Measurements from ENCODE around the gene KLHL22.

The KLHL22 gene

DNA sequence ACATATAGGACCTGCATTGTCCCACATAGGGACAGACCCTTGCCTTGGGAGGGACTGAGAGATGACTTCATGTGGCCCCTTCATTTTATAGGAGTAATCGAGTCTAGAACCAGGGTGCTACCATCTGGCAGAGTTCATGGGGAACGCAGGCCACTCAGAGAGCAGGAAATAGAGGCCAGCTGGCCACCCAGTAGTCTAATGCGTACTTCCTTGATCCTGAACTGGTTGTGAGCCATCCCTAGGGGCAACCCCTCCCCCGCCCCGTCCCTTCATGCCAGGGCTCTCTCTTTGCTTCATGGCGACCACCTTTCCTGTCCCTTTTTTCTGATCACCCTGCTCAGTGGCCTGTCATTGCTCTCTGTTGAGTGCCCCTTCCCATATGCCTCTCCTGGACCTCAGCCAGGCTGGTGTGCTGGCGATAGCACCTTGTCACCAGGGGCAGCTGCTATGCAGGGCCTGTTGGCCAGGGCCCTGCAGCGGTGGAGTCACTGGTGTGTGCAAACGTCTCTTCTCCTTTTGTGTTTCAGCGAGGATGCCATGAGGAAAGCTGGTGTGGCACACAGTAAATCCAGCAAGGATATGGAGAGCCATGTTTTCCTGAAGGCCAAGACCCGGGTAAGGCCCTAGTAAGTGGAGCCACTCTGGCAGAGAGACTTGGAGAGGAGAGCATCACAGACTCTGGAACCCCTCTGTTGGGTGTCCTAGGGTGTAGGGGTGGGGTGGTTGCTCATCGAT, 41.2 kb upstream of the KLHL22 start:
- no peak overlapping the region for H3K4me3 ChIP-seq (ENCODE audit: low read depth, low read length)
- ChIA-PET POLR2A (no interaction called here), CTCF (interaction anchor here (1.3 to 1.5 kb wide), 2 partner anchors 10 to 14 kb away, joined by 3 read pairs; no protein-coding TSS in a partner anchor)
- DNase-seq (ENCODE audit: low read depth, low spot score): no peak
- TF ChIP-seq, protein P1, sequence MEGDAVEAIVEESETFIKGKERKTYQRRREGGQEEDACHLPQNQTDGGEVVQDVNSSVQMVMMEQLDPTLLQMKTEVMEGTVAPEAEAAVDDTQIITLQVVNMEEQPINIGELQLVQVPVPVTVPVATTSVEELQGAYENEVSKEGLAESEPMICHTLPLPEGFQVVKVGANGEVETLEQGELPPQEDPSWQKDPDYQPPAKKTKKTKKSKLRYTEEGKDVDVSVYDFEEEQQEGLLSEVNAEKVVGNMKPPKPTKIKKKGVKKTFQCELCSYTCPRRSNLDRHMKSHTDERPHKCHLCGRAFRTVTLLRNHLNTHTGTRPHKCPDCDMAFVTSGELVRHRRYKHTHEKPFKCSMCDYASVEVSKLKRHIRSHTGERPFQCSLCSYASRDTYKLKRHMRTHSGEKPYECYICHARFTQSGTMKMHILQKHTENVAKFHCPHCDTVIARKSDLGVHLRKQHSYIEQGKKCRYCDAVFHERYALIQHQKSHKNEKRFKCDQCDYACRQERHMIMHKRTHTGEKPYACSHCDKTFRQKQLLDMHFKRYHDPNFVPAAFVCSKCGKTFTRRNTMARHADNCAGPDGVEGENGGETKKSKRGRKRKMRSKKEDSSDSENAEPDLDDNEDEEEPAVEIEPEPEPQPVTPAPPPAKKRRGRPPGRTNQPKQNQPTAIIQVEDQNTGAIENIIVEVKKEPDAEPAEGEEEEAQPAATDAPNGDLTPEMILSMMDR (IDR thresholded peaks at IDR 0.05; ENCODE audit: insufficient read depth, low read length, missing control alignments): no peak

DNA sequence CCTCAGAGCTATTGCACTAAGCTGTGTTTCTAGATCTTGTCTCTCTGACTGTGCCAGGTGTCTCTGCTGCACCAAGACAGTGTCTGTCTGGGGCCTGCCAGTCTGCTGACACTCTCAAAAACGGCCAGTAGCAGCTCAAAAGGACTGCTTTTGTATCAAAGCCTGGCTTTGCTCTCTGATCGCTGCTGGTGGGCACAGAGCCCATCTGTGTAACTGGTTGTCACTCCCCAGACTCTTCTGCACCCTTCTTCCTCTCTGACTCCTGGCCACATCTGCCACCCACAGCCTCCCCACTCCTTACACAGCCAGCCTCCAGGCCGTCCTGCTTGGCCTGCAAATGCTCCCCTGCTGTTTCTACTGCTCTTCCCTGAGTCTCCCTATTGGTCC, 38.3 kb upstream of the KLHL22 start:
- TF ChIP-seq, protein P1 (IDR thresholded peaks at IDR 0.05; ENCODE audit: insufficient read depth, low read length, missing control alignments): no peak
- CTCF ChIA-PET: interaction anchor here (1.0 to 3.2 kb wide), 3 partner anchors 27 to 31 kb away, joined by 3 to 31 read pairs (median 4); no protein-coding TSS in a partner anchor
- no peak for DNase-seq (ENCODE audit: low read depth, low spot score)
- POLR2A ChIA-PET: interaction anchor here (0.7 to 1.3 kb wide), 2 partner anchors 15 to 34 kb away, joined by 3 to 5 read pairs; no protein-coding TSS in a partner anchor
- no peak overlapping the region for H3K4me3 ChIP-seq (ENCODE audit: low read depth, low read length)

DNA sequence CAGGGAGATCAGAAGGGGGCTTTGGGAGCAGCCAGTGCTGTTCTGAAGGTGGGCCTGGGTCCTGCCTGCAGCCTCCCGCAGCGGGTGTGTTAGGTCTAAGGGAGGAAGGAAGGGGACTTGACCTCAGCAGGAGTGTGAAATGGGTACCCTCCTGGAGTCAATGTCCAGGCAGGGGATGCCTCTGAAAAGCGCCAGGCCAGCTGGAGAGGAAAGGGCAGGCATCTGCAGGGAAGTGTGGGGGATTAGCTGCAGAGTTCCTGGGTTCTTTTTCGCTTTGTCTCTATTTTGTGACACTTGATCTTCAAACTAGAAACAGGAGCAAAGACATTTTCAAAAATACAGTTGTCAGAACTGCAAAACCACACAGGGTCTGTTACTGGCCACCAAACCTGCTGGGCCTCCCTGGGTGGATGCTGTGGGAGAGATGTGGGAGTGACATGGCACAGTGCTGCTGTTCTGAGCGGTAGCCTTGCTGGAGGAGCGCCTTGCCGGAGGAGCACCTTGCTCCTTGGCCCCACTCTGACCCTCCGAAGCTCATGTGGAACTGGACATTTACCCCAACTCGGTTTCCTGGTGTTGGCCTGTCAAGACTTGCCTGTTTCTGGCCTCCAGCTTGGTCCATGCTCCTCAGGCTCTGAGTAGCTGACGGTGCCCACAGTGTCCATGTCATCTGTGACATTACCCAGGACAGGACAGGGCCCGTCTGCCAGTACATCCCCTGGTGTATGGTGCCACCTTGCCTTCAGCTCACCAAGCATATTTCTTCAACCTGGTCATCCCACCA, 37.7 kb upstream of the KLHL22 start:
- POLR2A ChIA-PET: interaction anchor here (0.7 to 3.7 kb wide), 3 partner anchors 16 to 35 kb away, joined by 3 to 27 read pairs (median 5); partner anchors contain the start of gene MED15
- no peak overlapping the region for H3K4me3 ChIP-seq (ENCODE audit: low read depth, low read length)
- DNase-seq (ENCODE audit: low read depth, low spot score): no peak
- CTCF ChIA-PET: interaction anchor here (1.0 to 3.2 kb wide), 6 partner anchors 9 to 32 kb away, joined by 3 to 31 read pairs (median 4); no protein-coding TSS in a partner anchor
- TF ChIP-seq, protein P1 (IDR thresholded peaks at IDR 0.05; ENCODE audit: insufficient read depth, low read length, missing control alignments): no peak

DNA sequence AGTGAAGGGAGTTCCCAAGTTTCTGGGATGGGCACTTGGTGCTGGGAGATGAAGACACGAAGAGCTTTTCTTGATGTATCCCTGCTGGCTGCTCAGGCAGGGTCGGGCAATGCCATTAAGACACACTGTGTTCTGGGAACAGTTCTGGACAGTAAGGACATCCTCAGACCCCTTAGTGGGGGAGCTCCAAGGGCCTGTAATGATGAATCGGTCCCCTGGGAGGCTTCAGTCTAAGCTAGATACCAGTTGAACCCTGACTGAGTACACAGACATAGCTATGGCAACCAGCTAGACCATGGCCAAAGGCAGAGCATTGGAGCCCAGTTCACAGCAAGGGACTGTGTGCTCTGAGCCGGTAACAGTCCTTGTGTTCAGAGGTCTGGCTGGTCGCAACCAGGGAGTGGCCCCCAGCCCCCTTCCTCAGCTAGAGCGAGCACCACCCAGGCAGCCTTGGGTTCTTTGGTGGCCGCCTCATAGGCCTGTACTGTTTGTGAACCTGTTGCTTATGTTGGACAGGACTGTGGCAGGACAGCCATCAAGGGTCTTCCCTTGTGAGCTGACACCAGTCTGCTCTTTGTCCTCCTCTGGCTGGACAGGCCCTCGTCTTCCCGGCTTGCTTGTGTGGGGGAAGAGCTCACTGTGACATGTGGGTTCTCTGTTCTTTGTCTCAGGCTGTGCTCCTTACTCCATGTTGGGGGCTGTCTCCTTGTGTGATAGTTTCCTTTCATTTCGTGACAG, 36.8 kb upstream of the KLHL22 start:
- DNase-seq (ENCODE audit: low read depth, low spot score): no peak
- CTCF ChIA-PET: interaction anchor here (0.6 to 3.2 kb wide), 9 partner anchors 10 to 38 kb away, joined by 3 to 31 read pairs (median 3); no protein-coding TSS in a partner anchor
- POLR2A ChIA-PET: interaction anchor here (0.8 to 3.7 kb wide), 5 partner anchors 11 to 36 kb away, joined by 3 to 27 read pairs (median 5); partner anchors contain the start of gene MED15
- TF ChIP-seq, protein P1 (IDR thresholded peaks at IDR 0.05; ENCODE audit: insufficient read depth, low read length, missing control alignments): no peak
- H3K4me3 ChIP-seq (ENCODE audit: low read depth, low read length): no peak overlapping the region

DNA sequence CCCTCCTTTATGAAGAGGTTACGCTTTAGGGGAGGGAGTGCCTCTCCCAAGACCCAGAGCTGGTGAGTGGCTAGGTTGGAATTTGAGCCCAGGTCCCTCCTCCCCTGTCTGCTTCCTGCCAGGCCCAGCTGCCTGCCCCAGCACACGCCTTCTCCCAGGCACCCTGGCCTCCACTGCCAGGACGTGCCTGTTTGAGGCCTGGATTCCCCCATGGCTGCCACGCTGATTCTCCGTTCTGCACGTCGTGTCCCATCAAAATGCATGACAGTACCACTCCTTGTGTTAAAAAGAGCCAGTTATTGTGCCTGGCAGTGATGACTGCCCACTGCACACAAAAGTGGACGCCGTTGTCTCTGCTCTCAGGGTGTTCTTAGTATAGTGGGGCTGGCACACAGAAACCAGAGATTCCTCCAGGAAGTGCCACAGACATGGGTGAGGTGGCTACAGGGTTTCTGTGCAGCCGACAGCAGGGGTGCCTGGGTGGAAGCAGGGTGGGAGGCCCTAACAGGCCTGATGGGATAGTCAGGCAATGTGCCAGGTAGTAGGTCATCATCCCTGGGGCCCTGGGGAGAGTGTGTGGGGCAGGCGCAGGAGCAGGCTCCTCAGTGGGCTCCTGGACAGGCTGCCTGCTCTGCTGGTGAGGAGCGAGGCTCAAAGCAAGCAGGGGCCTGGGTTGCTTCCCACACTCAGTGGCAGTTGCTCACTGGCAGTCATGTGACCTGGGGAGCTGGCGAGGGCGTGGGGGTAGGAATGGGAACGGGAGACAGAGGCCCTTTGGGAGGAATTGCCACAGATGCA, 36.0 kb upstream of the KLHL22 start:
- ChIA-PET POLR2A (interaction anchor here (0.8 to 3.7 kb wide), 9 partner anchors 11 to 54 kb away, joined by 3 to 27 read pairs (median 4); partner anchors contain the start of gene MED15), CTCF (interaction anchor here (0.6 to 3.2 kb wide), 9 partner anchors 9 to 37 kb away, joined by 3 to 31 read pairs (median 3); no protein-coding TSS in a partner anchor)
- no peak for DNase-seq (ENCODE audit: low read depth, low spot score)
- TF ChIP-seq, protein P1 (IDR thresholded peaks at IDR 0.05; ENCODE audit: insufficient read depth, low read length, missing control alignments): no peak
- H3K4me3 ChIP-seq (ENCODE audit: low read depth, low read length): no peak overlapping the region
